ENCODE data around the gene IL37.
A peak's percentile ranks its signal among the peaks of the same experiment; 100 is the strongest.

IL37 gene

DNA sequence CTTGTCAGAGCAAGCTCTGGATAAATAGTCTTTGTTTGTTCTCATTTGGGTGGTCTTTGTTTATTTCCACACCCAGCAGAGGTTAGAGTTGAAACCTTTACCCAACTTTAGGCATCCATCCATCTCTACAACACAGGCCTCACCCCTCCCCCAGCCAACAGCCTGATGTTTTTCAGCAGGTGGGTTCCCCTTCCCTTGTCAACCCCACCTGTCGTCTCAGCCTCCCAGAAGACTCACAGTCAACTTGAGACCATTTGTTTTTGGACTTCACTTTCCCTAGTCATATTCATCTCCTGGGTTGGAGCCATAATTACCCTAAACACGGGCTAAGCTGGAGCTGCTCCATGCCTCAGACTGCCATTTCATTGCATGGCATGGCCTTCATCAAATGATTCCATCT is 35.1 kb downstream of the IL37 start:
- H3K27me3 ChIP-seq, result no peaks in the 10 kb centered on the region
- no peaks in the 10 kb centered on the region for H3K4me1 ChIP-seq
- H3K4me3 ChIP-seq (ENCODE audit: low read depth, low read length), result no peak overlapping the region
- no peaks in the 10 kb centered on the region for H3K9me3 ChIP-seq
- TF ChIP-seq, protein P1, sequence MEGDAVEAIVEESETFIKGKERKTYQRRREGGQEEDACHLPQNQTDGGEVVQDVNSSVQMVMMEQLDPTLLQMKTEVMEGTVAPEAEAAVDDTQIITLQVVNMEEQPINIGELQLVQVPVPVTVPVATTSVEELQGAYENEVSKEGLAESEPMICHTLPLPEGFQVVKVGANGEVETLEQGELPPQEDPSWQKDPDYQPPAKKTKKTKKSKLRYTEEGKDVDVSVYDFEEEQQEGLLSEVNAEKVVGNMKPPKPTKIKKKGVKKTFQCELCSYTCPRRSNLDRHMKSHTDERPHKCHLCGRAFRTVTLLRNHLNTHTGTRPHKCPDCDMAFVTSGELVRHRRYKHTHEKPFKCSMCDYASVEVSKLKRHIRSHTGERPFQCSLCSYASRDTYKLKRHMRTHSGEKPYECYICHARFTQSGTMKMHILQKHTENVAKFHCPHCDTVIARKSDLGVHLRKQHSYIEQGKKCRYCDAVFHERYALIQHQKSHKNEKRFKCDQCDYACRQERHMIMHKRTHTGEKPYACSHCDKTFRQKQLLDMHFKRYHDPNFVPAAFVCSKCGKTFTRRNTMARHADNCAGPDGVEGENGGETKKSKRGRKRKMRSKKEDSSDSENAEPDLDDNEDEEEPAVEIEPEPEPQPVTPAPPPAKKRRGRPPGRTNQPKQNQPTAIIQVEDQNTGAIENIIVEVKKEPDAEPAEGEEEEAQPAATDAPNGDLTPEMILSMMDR (IDR thresholded peaks at IDR 0.05; ENCODE audit: low read depth, low read length), result no peak
- no peaks in the 10 kb centered on the region for H3K36me3 ChIP-seq
- DNase-seq, result no peak

DNA sequence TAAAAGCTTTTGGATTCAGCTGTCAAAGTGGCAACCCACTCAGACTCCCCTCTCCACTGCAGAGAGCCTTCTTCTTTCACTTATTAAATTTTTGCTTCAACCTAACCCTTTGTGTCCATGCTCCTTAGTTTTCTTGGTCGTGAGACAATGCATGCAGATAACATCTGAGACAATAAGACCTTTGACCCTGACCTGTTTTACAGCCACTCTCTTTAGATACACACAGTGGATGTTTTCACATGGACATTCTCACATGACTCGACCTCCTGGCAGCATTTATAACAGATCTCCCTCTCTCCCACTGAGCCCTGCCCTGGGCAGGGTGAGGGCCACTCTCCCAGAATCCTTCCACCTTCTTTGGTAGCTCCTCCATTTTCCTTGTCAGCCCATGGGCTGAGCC is 36.4 kb downstream of the IL37 start:
- Histone ChIP-seq H3K27me3 (no peaks in the 10 kb centered on the region), H3K9me3 (no peaks in the 10 kb centered on the region), H3K36me3 (no peaks in the 10 kb centered on the region), H3K4me3 (ENCODE audit: low read depth, low read length) (no peak overlapping the region), H3K4me1 (no peaks in the 10 kb centered on the region)
- TF ChIP-seq, protein P1 (IDR thresholded peaks at IDR 0.05; ENCODE audit: low read depth, low read length), result no peak
- no peak for DNase-seq

DNA sequence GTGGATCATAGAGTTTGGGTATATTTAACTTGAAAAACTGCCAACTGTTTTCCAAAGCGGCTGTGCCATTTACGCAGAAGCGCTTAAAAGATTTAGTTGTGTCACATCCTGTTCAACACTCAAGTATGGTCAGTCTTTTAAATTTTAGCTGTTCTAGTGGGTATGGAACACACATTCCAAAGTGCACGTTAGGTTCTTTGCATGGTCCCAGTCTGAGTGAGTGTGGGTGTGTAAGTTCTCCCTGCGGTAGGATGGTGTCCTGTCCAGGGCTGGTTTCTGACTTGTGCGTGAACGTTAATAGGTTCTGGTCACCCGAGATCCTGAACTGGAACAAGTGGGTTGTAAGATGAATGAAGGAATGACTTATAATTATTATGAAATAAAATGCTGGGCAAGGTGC is 38.5 kb downstream of the IL37 start:
- TF ChIP-seq, protein P1 (IDR thresholded peaks at IDR 0.05; ENCODE audit: low read depth, low read length), result no peak
- DNase-seq, result no peak
- H3K27me3 ChIP-seq, result no peaks in the 10 kb centered on the region

DNA sequence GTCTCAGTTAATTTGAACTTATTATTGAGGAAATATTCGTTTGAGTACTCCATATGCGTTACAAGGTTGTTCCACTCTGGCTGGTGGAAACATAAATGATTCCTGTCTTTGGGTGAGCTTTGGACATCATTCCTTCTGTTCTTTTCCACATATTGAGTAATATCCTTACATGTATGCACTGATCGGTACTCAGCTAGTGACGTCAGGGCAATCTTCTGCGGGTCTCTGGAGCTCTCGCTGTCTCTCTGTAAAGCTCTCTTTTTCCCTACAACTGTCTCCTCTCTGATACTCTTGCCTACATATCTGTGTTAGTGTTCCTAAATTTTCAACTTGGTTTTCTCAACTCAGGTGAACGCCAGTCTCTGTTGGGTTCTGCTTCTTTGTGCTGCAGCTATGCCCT is 43.4 kb downstream of the IL37 start:
- no peaks in the 10 kb centered on the region for H3K27me3 ChIP-seq
- no peak for DNase-seq
- no peaks in the 10 kb centered on the region for H3K9me3 ChIP-seq
- no peak overlapping the region for H3K4me3 ChIP-seq (ENCODE audit: low read depth, low read length)
- H3K4me1 ChIP-seq, result no peaks in the 10 kb centered on the region
- no peaks in the 10 kb centered on the region for H3K36me3 ChIP-seq
- TF ChIP-seq, protein P1 (IDR thresholded peaks at IDR 0.05; ENCODE audit: low read depth, low read length), result no peak

More for the DNA sequence above, 38.5 kb downstream of the IL37 start:
- H3K9me3 ChIP-seq, result no peaks in the 10 kb centered on the region
- H3K4me1 ChIP-seq, result no peaks in the 10 kb centered on the region
- no peak overlapping the region for H3K4me3 ChIP-seq (ENCODE audit: low read depth, low read length)
- no peaks in the 10 kb centered on the region for H3K36me3 ChIP-seq

DNA sequence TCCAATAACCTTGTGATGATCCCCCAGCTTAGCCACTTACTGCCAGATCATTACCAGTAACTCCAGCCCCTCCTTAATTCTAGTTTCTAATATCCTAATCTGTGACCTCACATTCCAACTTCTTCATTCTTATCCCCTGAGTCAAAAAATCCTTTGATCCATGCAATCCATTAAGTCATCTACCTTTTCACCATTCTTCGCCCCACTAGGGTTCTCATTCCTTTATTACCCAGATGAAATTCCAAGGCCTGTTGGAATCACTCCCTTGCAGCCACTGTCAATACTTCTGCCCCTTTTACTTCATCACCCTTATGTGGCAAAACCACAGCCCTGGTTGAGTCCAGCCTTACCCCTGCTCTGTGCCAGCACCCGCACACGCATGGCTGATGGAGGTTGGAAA is 46.5 kb downstream of the IL37 start:
- H3K27me3 ChIP-seq, result no peaks in the 10 kb centered on the region
- no peak for DNase-seq
- TF ChIP-seq, protein P1 (IDR thresholded peaks at IDR 0.05; ENCODE audit: low read depth, low read length), result no peak
- no peaks in the 10 kb centered on the region for H3K36me3 ChIP-seq
- H3K4me1 ChIP-seq, result no peaks in the 10 kb centered on the region
- H3K4me3 ChIP-seq (ENCODE audit: low read depth, low read length), result no peak overlapping the region
- no peaks in the 10 kb centered on the region for H3K9me3 ChIP-seq

DNA sequence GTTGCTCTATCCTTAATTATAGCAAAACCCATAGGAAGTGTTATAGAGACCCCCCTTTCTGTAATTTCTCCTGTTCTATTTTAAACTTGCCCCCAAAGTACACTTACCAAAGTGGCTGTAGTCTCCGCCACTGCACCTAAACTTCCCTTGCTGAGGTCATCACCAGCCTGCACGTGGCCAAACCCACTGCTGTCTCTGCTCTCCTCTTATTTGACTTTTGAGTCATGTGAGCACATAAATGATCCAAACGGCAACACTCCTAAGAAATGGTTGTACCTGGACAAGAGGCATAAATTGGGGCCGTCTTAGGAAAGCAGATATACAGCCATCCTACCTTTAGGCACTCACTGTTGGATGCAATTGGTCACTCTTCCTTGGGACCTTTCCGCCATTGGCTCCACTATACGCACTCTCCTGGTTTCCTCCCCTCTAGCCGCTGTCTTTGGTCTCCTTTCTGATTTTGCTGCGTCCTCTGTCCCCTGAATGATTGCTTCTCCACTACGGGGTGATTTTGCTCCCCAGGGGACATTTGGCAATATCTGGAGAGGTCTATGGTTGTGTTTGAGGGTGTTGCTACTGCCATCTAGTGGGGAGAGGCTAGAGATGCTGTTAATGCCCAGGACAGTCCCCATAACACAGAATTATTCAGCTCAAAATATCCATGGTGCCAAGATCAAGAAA is 47.6 kb downstream of the IL37 start:
- no peaks in the 10 kb centered on the region for H3K36me3 ChIP-seq
- H3K9me3 ChIP-seq, result no peaks in the 10 kb centered on the region
- no peak overlapping the region for H3K4me3 ChIP-seq (ENCODE audit: low read depth, low read length)
- H3K4me1 ChIP-seq, result no peaks in the 10 kb centered on the region
- no peaks in the 10 kb centered on the region for H3K27me3 ChIP-seq
- peak; percentile 25 for DNase-seq
- TF ChIP-seq, protein P1 (IDR thresholded peaks at IDR 0.05; ENCODE audit: low read depth, low read length), result peak; percentile 73
